ENCODE results near the gene RSPH6A. TPM values are rescaled to one million over a fixed set of nuclear protein-coding genes. Genes with fewer than 3 reads are reported as not detected.

RSPH6A gene
- total RNA-seq, 3 donors from 2014 or later = 0.15 to 0.33 (median 0.26) TPM

DNA sequence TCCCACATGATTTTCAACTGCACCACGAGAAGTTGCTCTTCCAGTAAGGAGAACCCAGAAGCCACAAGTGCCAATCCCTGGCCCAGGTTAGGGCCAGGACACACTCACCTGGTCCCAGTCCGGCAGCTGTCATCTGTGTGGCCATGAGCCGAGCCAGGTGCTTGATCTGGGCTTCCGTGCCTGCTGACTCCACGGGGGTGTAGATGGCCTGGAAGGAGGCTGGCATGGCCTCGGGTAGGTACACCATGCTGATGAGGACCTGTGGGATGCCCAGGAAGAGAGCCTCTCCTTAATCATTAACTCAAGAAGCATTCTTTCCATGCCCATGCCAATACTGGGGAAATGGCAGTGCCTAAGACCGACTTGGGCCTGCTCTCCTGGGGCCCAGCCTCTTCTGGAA is 19.9 kb upstream of the RSPH6A start:
- Mint-ChIP-seq H3K36me3 (ENCODE audit: insufficient read depth) (peaks cover 36% of the 10 kb centered on the region), H3K27me3 (ENCODE audit: low read depth) (no peaks in the 10 kb centered on the region), H3K9me3 (no peaks in the 10 kb centered on the region), H3K4me3 (no peak overlapping the region), H3K4me1 (ENCODE audit: low read depth) (no peaks in the 10 kb centered on the region)
- ATAC-seq (no peak), DNase-seq (no peak)

DNA sequence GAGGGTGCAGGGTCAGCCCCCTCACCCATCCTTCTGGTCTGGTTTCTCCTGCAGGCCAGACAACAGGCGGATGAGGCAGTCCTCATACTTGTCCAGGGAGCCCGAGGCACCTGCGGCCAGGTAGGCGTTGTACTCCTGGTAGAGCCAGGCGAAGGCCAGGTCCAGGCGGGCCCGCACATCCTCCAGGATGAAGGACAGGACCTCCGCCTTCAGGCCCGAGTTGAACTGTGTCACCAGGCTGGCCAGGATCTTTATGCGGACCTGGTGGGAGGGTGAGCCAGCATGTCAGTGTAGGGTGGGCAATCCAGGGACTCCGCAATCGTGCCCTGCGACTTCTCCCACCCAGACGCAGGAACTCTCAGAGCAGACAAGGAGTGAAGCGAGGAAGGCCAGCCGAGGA is 13.8 kb upstream of the RSPH6A start:
- H3K27me3 Mint-ChIP-seq (ENCODE audit: low read depth) = no peaks in the 10 kb centered on the region
- no peaks in the 10 kb centered on the region for H3K9me3 Mint-ChIP-seq
- no peaks in the 10 kb centered on the region for H3K4me1 Mint-ChIP-seq (ENCODE audit: low read depth)
- ATAC-seq = no peak
- H3K36me3 Mint-ChIP-seq (ENCODE audit: insufficient read depth) = peaks cover 42% of the 10 kb centered on the region
- no peak overlapping the region for H3K4me3 Mint-ChIP-seq
- DNase-seq = no peak

DNA sequence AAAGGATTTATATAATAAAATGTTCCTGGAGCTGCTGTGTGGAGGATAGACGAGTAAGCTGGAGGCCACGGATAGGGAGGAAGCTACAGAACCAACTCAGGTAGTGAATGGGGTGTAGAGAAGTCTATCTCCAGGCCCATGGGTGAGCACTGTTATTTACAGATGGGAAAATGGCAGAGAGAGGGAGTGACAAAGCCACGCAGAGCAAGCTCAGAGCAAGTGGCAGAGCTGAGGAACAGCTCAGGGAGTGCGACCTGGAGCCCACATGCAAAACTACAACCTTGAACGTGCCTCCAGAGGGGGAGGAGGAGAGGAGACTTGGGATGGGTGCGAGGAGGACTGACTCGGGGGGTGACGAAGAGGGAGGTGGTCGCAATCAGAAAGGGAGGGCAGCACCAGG is 13.4 kb upstream of the RSPH6A start:
- Mint-ChIP-seq H3K4me1 (ENCODE audit: low read depth) (no peaks in the 10 kb centered on the region), H3K36me3 (ENCODE audit: insufficient read depth) (peaks cover 42% of the 10 kb centered on the region), H3K9me3 (no peaks in the 10 kb centered on the region), H3K4me3 (no peak overlapping the region), H3K27me3 (ENCODE audit: low read depth) (no peaks in the 10 kb centered on the region)
- ATAC-seq (no peak), DNase-seq (no peak)

DNA sequence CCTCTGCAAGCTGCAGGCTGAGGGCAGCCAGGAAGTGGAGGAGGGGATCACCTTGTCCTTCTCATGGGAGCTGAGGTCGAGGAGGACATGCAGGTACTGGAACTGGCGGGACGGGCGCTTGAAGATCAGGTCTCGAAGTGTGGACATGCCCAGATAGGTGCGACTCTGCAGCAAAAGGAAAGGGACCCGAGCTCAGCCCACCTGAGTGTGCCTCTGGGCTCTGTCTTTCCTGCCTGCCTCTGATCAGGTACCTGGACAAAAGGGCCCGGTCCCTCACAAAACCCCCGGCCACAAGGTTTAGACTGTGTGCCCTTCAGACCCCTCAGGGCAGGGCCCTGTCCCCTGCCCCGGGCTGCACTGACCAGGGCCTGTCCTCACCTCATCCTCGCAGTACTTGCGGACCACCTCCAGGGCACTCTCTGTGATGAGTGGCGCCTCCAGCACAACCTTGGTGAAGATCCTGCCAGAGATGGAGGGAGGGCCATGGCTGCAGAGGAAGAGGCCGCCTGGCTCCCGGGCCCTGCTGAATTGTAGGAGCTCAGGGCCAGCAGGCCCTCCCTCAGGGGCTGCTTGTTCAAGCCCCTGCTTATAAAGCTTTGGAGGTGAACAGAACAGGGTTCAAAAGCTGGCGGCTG is 12.5 kb upstream of the RSPH6A start:
- Mint-ChIP-seq H3K27me3 (ENCODE audit: low read depth) (no peaks in the 10 kb centered on the region), H3K4me3 (no peak overlapping the region), H3K4me1 (ENCODE audit: low read depth) (no peaks in the 10 kb centered on the region), H3K36me3 (ENCODE audit: insufficient read depth) (peaks cover 46% of the 10 kb centered on the region), H3K9me3 (no peaks in the 10 kb centered on the region)
- DNase-seq (no peak), ATAC-seq (no peak)

DNA sequence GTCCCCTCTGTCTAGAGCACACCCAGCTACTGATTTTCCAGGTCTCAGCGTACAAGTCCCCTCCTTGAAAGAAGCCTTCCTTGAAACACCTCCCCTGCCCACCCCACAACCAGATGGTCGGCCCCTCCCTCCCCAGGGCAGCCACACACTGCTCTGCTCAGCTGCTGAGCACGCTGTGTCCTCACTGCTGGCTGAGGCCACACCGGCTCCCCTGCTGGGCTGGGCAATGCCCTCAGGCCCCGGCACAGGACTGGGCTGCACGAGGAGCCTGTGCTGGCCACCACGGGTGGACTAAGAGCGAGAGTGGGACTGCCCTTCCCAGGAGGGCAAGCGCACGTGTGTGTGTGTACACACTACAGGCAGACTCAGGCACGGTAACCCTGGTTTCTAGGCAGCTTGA is 11.8 kb upstream of the RSPH6A start:
- no peaks in the 10 kb centered on the region for H3K4me1 Mint-ChIP-seq (ENCODE audit: low read depth)
- ATAC-seq (no peak), DNase-seq (no peak)
- H3K36me3 Mint-ChIP-seq (ENCODE audit: insufficient read depth) = peaks cover 43% of the 10 kb centered on the region
- H3K4me3 Mint-ChIP-seq = no peak overlapping the region
- H3K9me3 Mint-ChIP-seq = no peaks in the 10 kb centered on the region
- H3K27me3 Mint-ChIP-seq (ENCODE audit: low read depth) = no peaks in the 10 kb centered on the region

DNA sequence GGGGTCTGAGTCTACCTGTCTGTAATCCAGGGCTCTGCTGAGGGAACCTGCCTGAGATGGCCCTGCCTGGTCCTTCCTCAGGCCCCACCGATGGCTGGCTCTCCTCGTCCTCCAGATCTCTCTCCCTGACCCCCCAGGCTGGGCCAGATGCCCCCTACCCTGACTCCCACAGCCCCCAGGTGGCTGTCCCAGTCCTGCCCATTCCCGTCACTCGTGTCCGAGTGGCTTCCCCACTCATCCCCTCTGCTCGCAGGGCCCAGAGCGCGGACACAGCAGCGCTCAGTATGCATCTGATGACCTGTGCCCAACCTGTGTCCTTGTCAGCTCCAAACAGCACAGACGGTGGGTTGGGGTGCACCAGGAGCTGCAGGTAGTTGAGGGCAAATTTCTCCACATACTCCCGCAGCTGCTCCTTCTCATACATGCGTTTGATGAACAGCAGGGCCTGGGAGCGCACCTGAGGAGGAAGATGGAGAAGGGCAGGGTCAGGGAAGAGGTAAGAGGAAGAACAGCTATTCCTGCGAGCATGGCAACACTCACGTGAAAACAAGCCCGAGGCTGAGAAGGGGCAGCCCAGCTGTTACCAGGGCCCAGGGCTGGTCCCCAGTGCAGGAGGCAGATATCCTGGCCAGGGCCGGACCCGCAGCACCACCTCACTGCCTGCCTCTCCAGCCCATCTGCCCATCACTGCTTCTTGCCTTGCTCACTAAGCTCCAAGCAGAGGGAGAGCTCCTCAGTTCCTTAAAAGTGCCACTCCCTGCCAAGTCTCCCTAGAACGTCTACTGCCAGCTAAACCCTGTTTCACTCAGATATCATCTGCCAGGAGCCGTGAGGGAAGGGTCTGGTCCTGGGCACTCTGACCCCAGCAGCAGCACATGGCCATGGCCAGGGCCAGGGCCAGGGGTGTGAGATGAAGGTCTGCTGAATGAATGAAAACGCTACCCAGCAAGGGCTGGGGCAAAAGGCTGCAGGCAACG is 11.1 kb upstream of the RSPH6A start:
- ATAC-seq (no peak), DNase-seq (no peak)
- Mint-ChIP-seq H3K4me1 (ENCODE audit: low read depth) (no peaks in the 10 kb centered on the region), H3K4me3 (no peak overlapping the region), H3K9me3 (no peaks in the 10 kb centered on the region), H3K36me3 (ENCODE audit: insufficient read depth) (peaks cover 43% of the 10 kb centered on the region), H3K27me3 (ENCODE audit: low read depth) (no peaks in the 10 kb centered on the region)

DNA sequence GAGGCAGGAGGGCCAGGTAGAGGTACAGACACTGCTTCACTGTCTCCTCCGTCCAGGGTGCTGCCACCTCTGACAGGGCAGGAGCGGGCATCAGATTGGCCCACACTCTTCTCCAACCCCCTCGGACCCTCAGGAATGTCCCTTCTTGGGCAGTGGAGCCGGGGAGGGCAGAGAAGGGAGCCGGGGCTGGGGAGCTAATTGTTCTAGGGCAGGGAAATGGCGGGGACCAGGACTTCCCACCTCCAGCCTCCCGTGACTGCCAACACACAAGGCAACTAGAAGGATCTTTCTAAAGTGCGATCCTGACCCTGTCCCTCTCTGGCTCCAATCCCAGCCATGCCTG is 10.1 kb upstream of the RSPH6A start:
- H3K4me1 Mint-ChIP-seq (ENCODE audit: low read depth) = no peaks in the 10 kb centered on the region
- peaks cover 43% of the 10 kb centered on the region for H3K36me3 Mint-ChIP-seq (ENCODE audit: insufficient read depth)
- H3K27me3 Mint-ChIP-seq (ENCODE audit: low read depth) = no peaks in the 10 kb centered on the region
- no peaks in the 10 kb centered on the region for H3K9me3 Mint-ChIP-seq
- DNase-seq (no peak), ATAC-seq (no peak)
- no peak overlapping the region for H3K4me3 Mint-ChIP-seq

DNA sequence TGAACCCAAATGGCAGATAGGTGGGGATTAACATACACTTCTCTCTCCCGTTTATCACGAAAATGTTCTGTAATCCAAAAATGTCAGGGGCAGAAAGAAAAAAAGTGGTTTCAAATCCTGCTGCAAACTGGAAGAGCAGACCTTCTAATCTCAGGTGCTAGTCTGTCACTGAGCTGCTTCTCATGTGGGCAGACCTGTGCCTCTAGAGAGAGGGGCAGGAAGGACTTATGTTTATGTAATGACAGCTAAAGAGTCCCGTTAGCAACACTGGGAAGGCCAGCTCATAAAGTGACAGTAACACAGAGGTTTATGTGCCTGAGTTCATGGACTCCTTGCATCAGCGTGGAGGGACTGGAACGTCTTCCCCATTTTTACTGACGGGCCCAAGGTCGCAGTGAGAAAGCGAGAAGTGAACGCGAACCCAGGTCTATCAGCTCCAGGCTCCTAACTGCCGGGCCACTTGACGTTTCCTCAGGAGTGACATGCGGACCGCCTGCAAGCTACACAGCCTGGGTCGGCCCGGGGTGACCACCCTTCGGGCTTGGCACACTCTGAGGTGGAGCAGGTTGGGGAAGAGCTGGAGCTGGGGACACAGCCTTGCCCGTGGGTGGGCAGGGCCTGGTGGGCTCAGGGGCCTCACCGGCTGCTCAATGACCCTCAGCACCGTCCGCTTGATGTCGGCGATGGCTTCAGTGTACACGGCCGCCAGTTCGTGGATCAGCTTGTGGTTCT is 9.6 kb upstream of the RSPH6A start:
- ATAC-seq = no peak

DNA sequence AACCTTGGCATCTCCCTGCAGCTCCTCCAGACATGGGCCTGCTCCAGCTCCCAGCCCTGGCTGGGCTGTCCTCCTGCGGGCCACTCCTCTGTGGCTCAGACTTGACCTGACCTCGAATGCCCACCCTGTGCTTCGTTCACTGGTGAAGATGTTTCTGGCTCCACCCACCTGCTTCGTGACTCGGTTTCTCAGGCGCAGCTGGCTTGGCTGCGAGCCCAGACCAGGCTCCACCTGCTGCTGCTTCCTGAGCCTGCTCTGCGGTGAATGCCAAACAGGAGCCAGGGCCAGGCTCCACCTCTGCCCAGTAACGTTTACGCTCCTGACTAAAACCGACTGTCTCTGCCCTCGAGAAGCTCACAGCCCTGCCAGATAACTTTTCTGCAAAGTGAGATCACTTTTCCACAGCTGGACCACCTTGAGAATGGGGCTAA is 8.9 kb upstream of the RSPH6A start:
- Mint-ChIP-seq H3K4me1 (ENCODE audit: low read depth) (no peaks in the 10 kb centered on the region), H3K36me3 (ENCODE audit: insufficient read depth) (peaks cover 37% of the 10 kb centered on the region), H3K27me3 (ENCODE audit: low read depth) (no peaks in the 10 kb centered on the region), H3K9me3 (no peaks in the 10 kb centered on the region), H3K4me3 (no peak overlapping the region)
- DNase-seq = no peak
- no peak for ATAC-seq

More for the DNA sequence above, 9.6 kb upstream of the RSPH6A start:
- Mint-ChIP-seq H3K27me3 (ENCODE audit: low read depth) (no peaks in the 10 kb centered on the region), H3K4me1 (ENCODE audit: low read depth) (no peaks in the 10 kb centered on the region), H3K9me3 (no peaks in the 10 kb centered on the region), H3K36me3 (ENCODE audit: insufficient read depth) (peaks cover 40% of the 10 kb centered on the region), H3K4me3 (no peak overlapping the region)
- DNase-seq = no peak

DNA sequence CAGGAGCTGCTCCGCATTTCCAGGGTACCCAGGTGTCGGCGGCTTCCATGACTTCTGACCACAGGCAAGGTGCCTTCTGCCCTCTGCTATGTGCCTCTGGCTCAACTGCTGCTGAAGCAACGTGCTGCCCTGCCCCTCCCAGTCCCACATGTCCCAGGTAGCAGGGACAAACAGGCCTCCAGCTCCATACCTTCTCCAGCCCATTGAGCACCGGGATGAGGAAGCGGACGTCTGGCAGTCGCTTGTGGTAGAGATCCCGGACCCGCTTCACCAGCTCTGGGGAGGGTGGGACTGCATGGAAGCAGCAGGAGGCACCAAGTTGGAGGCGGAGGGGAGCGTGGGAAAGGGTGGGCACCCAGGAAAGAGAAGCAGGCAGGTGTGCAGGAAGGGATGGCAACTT is 8.1 kb upstream of the RSPH6A start:
- no peak for ATAC-seq

DNA sequence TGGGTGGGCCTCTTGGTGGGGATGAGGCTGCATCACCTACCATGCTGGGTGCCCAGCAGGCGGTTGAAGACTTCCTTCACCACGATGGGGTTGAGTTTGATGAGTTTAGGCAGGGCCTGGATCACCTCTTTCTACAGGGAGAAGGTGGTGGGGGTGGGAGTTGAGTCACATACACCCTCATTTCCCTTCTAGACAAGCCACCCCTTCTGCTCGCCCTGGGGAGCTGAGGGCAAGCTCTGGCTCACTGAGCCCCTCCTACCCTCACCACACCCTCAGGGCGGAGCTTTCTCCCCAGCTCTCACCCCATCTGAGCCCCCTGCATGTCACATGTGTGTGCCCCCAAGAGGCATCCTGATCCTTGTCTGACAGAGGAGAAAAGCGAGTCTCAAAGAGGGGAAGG is 7.6 kb upstream of the RSPH6A start:
- DNase-seq (no peak), ATAC-seq (no peak)
- no peak overlapping the region for H3K4me3 Mint-ChIP-seq
- H3K27me3 Mint-ChIP-seq (ENCODE audit: low read depth) = no peaks in the 10 kb centered on the region
- no peaks in the 10 kb centered on the region for H3K4me1 Mint-ChIP-seq (ENCODE audit: low read depth)
- H3K36me3 Mint-ChIP-seq (ENCODE audit: insufficient read depth) = peaks cover 26% of the 10 kb centered on the region
- no peaks in the 10 kb centered on the region for H3K9me3 Mint-ChIP-seq

More for the DNA sequence above, 8.1 kb upstream of the RSPH6A start:
- DNase-seq = no peak
- Mint-ChIP-seq H3K4me3 (no peak overlapping the region), H3K9me3 (no peaks in the 10 kb centered on the region), H3K36me3 (ENCODE audit: insufficient read depth) (peaks cover 30% of the 10 kb centered on the region), H3K27me3 (ENCODE audit: low read depth) (no peaks in the 10 kb centered on the region), H3K4me1 (ENCODE audit: low read depth) (no peaks in the 10 kb centered on the region)

DNA sequence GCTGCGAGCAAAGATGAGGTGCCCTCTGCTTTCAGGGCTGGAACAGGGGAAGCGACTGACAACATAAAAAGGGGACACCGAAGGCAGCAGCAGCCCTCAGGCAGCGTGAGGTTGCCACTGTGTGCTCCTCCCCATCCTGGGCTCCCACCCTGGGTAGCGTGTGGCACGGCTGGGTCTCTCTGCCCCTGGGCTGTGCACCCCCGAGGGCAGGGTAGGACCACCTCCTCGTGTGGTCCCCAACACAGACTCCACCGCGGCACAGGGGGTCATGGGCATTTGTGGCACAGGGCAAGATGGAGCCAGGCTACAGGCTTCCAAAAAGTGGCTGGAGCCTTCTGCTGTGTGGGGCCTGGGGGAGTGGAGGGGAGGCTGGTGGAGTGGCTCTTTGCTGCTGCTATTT is 6.5 kb upstream of the RSPH6A start:
- Mint-ChIP-seq H3K9me3 (no peaks in the 10 kb centered on the region), H3K4me1 (ENCODE audit: low read depth) (peaks cover 5% of the 10 kb centered on the region), H3K27me3 (ENCODE audit: low read depth) (no peaks in the 10 kb centered on the region), H3K36me3 (ENCODE audit: insufficient read depth) (peaks cover 22% of the 10 kb centered on the region), H3K4me3 (no peak overlapping the region)
- DNase-seq (no peak), ATAC-seq (no peak)

DNA sequence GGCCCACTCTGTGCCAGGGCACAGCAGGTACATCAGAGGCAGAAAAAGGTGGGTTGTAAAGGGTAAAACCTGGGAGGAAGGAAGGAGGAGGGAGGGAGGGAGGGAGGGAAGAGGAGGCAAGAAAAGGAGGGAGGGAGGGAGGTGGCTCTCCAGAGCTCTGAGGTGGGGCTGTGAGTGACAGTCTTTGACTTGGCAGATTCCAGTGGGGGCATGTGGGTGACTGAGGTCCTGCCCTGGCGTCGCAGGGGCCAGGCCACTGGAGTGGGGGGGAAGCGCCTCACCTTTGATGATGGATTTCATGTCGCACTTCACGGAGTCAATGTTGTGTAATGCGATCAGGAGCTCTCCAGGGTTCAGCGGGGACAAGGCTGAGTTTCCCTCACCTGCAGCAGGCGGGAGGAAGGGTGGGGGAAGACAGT is 6.0 kb upstream of the RSPH6A start:
- peaks cover 5% of the 10 kb centered on the region for H3K4me1 Mint-ChIP-seq (ENCODE audit: low read depth)
- no peak overlapping the region for H3K4me3 Mint-ChIP-seq
- no peak for DNase-seq
- no peaks in the 10 kb centered on the region for H3K27me3 Mint-ChIP-seq (ENCODE audit: low read depth)
- no peaks in the 10 kb centered on the region for H3K9me3 Mint-ChIP-seq
- H3K36me3 Mint-ChIP-seq (ENCODE audit: insufficient read depth) = peaks cover 21% of the 10 kb centered on the region
- ATAC-seq = no peak

DNA sequence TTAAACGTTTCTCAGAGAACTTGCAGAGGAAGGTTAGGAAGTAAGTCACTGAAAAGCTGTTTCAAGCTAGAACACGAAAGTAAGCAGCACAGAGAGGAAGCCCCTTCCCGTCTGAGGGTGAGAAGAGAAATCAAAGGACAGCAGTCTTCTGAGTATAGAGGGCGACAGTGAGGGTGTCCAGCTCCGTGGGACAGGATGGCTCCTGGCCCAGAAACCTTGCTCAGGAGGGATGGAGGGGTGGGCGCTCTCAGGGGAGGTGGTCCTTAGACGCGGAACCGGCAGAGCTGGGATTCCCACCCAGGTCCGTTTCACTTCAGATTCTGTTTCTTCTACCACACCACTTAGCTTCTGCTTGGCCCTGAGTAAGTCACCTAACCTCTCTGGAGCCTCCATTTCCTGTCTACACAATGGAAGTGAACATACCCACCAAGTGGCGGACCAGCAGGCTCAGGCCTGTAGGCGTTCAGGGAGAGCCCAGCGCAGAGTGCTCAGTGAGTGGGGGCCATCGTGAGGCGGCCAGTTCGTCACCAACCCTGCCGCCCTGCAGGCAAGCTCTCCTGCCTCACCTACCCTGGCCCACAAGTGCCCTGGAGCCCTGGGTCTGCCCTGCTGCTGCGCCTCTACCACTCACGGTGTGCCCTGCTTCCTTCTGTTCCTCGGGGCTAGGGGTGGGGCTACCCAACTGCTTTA is 5.5 kb upstream of the RSPH6A start:
- no peaks in the 10 kb centered on the region for H3K27me3 Mint-ChIP-seq (ENCODE audit: low read depth)
- no peak overlapping the region for H3K4me3 Mint-ChIP-seq
- H3K9me3 Mint-ChIP-seq = no peaks in the 10 kb centered on the region
- H3K36me3 Mint-ChIP-seq (ENCODE audit: insufficient read depth) = peaks cover 16% of the 10 kb centered on the region
- peaks cover 5% of the 10 kb centered on the region for H3K4me1 Mint-ChIP-seq (ENCODE audit: low read depth)
- ATAC-seq (no peak), DNase-seq (no peak)

All from activated T-cell treated with anti-CD3 and anti-CD28 coated beads, Interleukin-2, amount 50 U/mL, for 4 hours (primary cell).